Inferior parietal cortex (tissue), 1 donor: ENCODE results near the gene ADAM8.

ENCODE experiments used
- DNase-seq: peaks from one replicate; pipeline ENCODE4 v3.0.0-alpha.2; 2016; ENCODE audit errors: extremely low spot score

The ADAM8 gene

GRCh38 chr10:133281628-133282372 lies 5.1 kb upstream of the ADAM8 start:
- no peak for DNase-seq

GRCh38 chr10:133281084-133281483 lies 4.4 kb upstream of the ADAM8 start:
- DNase-seq, result no peak

GRCh38 chr10:133280391-133281059 lies 3.9 kb upstream of the ADAM8 start:
- DNase-seq, result no peak

GRCh38 chr10:133279326-133280226 lies 2.9 kb upstream of the ADAM8 start:
- no peak for DNase-seq

- no peak for DNase-seq
These were observed 2.1 kb upstream of the ADAM8 start for GRCh38 chr10:133278577-133279265.

- DNase-seq, result no peak
These were observed 1.4 kb upstream of the ADAM8 start for GRCh38 chr10:133277993-133278576.

GRCh38 chr10:133277277-133277992 lies 767 bp upstream of the ADAM8 start:
- no peak for DNase-seq

GRCh38 chr10:133276100-133276434 lies 601 bp downstream of the ADAM8 start:
- no peak for DNase-seq

- DNase-seq, result no peak
These were observed 980 bp downstream of the ADAM8 start for GRCh38 chr10:133275684-133276092.

- no peak for DNase-seq
These were observed 1.7 kb downstream of the ADAM8 start for GRCh38 chr10:133274751-133275683.

- DNase-seq, result no peak
These were observed 3.0 kb downstream of the ADAM8 start for GRCh38 chr10:133273534-133274143.

- DNase-seq, result no peak
These were observed 3.7 kb downstream of the ADAM8 start for GRCh38 chr10:133272964-133273420.

- DNase-seq, result no peak
These were observed 4.2 kb downstream of the ADAM8 start for GRCh38 chr10:133272301-133272963.

GRCh38 chr10:133271521-133272300 lies 5.0 kb downstream of the ADAM8 start:
- DNase-seq, result no peak

- no peak for DNase-seq
These were observed 5.8 kb downstream of the ADAM8 start for GRCh38 chr10:133270773-133271297.

- no peak for DNase-seq
These were observed 6.5 kb downstream of the ADAM8 start for GRCh38 chr10:133270204-133270603.

- DNase-seq, result no peak
These were observed 7.3 kb downstream of the ADAM8 start for GRCh38 chr10:133269367-133269766.

- DNase-seq, result no peak
These were observed 8.1 kb downstream of the ADAM8 start for GRCh38 chr10:133268532-133268931.
